CD8-positive, alpha-beta memory T cell (primary cell): ENCODE results near the gene ZNRF3. TPM values are rescaled to one million over a fixed set of nuclear protein-coding genes. Genes with fewer than 3 reads are reported as not detected.
A peak's percentile ranks its signal among the peaks of the same experiment; 100 is the strongest.

Source experiments
- CTCF ChIA-PET: fragments of 350-600 bp; sonication (Branson Sonifier 250); formaldehyde crosslinking; loops from one replicate; lab custom pipeline; 2021; ENCODE audit warnings: antibody characterized with exemption; lab: Charles Lee
- POLR2A ChIA-PET: fragments of 350-600 bp; sonication (Branson Sonifier 250); formaldehyde crosslinking; loops from one replicate; lab custom pipeline; 2021; ENCODE audit warnings: antibody characterized with exemption; lab: Charles Lee
- DNase-seq, 5 donors: peaks; one replicate each; pipeline versions ENCODE4 v3.0.0 to v3.0.0-alpha.2; 2020 to 2022; ENCODE audit warnings: mixed read lengths in 1 of 5
- H3K27ac ChIP-seq: one replicate; pipeline ENCODE4 v1.7.0; 2013; ENCODE audit warnings: low read depth, mild to moderate bottlenecking, low read length, moderate library complexity
- H3K27me3 ChIP-seq: 2 replicates; pipeline ENCODE4 v1.7.0; 2013; ENCODE audit warnings: low read length, mild to moderate bottlenecking; ENCODE audit not compliant: insufficient read depth, poor library complexity, severe bottlenecking
- H3K36me3 ChIP-seq: 2 replicates; pipeline ENCODE4 v1.7.0; 2013; ENCODE audit warnings: mild to moderate bottlenecking, low read length, moderate library complexity; ENCODE audit not compliant: insufficient read depth
- H3K4me1 ChIP-seq: 2 replicates; pipeline ENCODE4 v1.7.0; 2013; ENCODE audit warnings: mild to moderate bottlenecking, low read length, moderate library complexity; ENCODE audit not compliant: insufficient read depth
- H3K4me3 ChIP-seq: 2 replicates; pipeline ENCODE4 v1.7.0; 2013; ENCODE audit warnings: mild to moderate bottlenecking, low read length
- H3K9me3 ChIP-seq: 2 replicates; pipeline ENCODE4 v1.7.0; 2013; ENCODE audit warnings: mild to moderate bottlenecking, low read length
- H3K27ac Mint-ChIP-seq, 8 donors: one replicate each; pipeline ENCODE4 v1.8.0; 2020 to 2021; ENCODE audit warnings: mixed read lengths in 8 of 8, mild to moderate bottlenecking in 6 of 8, inconsistent platforms in 3 of 8, moderate library complexity in 3 of 8
- H3K27me3 Mint-ChIP-seq, 2 donors: one replicate each; pipeline ENCODE4 v1.8.0; 2020 to 2021; ENCODE audit warnings: mixed read lengths in 2 of 2, mild to moderate bottlenecking in 1 of 2, moderate library complexity in 1 of 2
- H3K36me3 Mint-ChIP-seq, 3 donors: one replicate each; pipeline ENCODE4 v1.8.0; 2020 to 2021; ENCODE audit warnings: mixed read lengths in 3 of 3, inconsistent platforms in 1 of 3, mild to moderate bottlenecking in 1 of 3
- H3K4me1 Mint-ChIP-seq, 3 donors: one replicate each; pipeline ENCODE4 v1.8.0; 2020 to 2021; ENCODE audit warnings: mixed read lengths in 3 of 3, inconsistent platforms in 1 of 3, mild to moderate bottlenecking in 1 of 3
- H3K4me3 Mint-ChIP-seq, 7 donors: one replicate each; pipeline ENCODE4 v1.8.0; 2020 to 2021; ENCODE audit warnings: mixed read lengths in 7 of 7, mild to moderate bottlenecking in 6 of 7, moderate library complexity in 4 of 7, inconsistent platforms in 2 of 7
- H3K9me3 Mint-ChIP-seq, 5 donors: one replicate each; pipeline ENCODE4 v1.8.0; 2020 to 2022; ENCODE audit warnings: mixed read lengths in 5 of 5, mild to moderate bottlenecking in 3 of 5, moderate library complexity in 2 of 5, inconsistent platforms in 1 of 5
- polyA plus RNA-seq: library from polyadenylated mRNA; unstranded; fragments of 300-500 nt; fragmentation: Illumina TruSeq; gene quantifications from one replicate; pipeline ENCODE4 v1.2.3, GENCODE V29; 2021
- total RNA-seq, 2 experiments: library from RNA; stranded (reverse); gene quantifications; one replicate each; pipeline ENCODE4 v1.2.3, GENCODE V29; 2021

Gene ZNRF3
- total and polyA plus RNA-seq, 3 experiments from 2014 or later, result 0.35 to 1.2 (median 1.0) TPM

DNA sequence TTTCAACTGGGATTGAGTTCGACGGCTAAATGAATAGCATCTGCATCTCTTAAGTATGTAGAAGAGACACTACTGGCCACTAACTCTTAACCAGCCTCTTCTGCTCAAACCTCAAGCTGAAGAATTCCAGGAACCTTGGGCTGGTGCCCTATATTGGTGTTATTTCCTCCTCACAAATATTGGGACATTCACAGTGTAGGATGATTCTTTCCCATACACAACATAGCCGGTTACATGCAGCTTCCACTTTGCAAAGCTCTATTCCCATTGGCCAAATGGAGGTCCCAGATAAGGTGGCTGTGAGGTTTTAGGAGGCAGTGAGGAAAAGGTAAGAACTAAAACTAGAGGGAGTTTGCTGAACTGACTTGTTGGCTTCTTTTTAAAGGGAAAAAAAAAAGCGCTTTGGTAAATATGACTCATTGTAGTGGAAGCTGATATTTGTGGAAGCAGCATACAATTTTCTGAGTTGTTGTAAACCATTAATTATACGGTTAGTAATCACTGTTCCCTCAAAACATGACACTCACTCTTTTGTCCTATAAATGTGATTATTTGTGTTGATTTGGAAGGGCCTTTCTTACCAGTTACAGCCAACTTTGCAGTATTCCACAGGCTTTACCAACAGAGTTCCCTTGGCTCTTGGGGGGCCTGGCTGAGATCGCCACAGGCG is 160.7 kb downstream of the ZNRF3 start:
- Mint-ChIP-seq H3K27ac (no peak overlapping the region), H3K36me3 (peaks cover 0 to 3% (median 0%) of the 10 kb centered on the region in 3 donors), H3K9me3 (no peaks in the 10 kb centered on the region), H3K27me3 (peaks cover 0 to 4% of the 10 kb centered on the region in 2 donors), H3K4me1 (no peaks in the 10 kb centered on the region), H3K4me3 (no peak overlapping the region)
- no peak overlapping the region for H3K4me3 ChIP-seq
- H3K27ac ChIP-seq, result no peak overlapping the region
- ChIA-PET CTCF (interaction anchor here (1.3 to 7.1 kb wide), 2 partner anchors 188 to 253 kb away, joined by 3 to 63 read pairs; no protein-coding TSS in a partner anchor), POLR2A (no interaction called here)
- no peaks in the 10 kb centered on the region for H3K9me3 ChIP-seq
- no peaks in the 10 kb centered on the region for H3K36me3 ChIP-seq
- DNase-seq, result no peak
- H3K27me3 ChIP-seq, result peaks cover 5% of the 10 kb centered on the region
- H3K4me1 ChIP-seq, result no peaks in the 10 kb centered on the region

DNA sequence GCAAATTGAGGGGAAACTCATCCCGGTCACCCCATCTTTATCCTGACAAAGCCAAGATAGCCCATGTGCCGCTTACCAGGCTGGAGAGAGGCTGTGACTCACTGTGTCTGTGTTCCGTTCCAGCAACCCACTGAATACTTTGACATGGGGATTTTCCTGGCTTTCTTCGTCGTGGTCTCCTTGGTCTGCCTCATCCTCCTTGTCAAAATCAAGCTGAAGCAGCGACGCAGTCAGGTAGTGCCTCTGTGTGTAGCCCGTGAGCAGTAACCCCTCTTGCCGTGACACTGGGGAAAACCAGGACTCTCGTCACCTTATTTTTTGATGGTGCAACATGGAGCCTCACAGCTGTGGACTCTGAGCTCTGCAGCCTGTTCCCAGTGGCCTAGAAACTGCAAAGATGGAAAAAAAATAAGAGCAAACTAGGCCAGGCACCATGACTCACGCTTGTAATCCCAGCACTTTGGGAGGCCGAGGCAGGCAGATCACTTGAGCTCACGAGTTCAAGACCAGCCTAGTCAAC is 161.3 kb downstream of the ZNRF3 start:
- Histone ChIP-seq H3K4me1 (no peaks in the 10 kb centered on the region), H3K36me3 (no peaks in the 10 kb centered on the region), H3K27me3 (peaks cover 5% of the 10 kb centered on the region), H3K9me3 (no peaks in the 10 kb centered on the region), H3K27ac (no peak overlapping the region), H3K4me3 (no peak overlapping the region)
- ChIA-PET CTCF (interaction anchor here (0.6 kb wide), 1 partner anchor 16 kb away, joined by 3 read pairs; no protein-coding TSS in a partner anchor), POLR2A (no interaction called here)
- H3K4me1 Mint-ChIP-seq, result no peaks in the 10 kb centered on the region
- H3K9me3 Mint-ChIP-seq, result no peaks in the 10 kb centered on the region
- DNase-seq, result no peak
- peaks cover 0 to 4% of the 10 kb centered on the region in 2 donors for H3K27me3 Mint-ChIP-seq
- H3K27ac Mint-ChIP-seq, result no peak overlapping the region
- peaks cover 0 to 3% (median 0%) of the 10 kb centered on the region in 3 donors for H3K36me3 Mint-ChIP-seq
- no peak overlapping the region for H3K4me3 Mint-ChIP-seq

DNA sequence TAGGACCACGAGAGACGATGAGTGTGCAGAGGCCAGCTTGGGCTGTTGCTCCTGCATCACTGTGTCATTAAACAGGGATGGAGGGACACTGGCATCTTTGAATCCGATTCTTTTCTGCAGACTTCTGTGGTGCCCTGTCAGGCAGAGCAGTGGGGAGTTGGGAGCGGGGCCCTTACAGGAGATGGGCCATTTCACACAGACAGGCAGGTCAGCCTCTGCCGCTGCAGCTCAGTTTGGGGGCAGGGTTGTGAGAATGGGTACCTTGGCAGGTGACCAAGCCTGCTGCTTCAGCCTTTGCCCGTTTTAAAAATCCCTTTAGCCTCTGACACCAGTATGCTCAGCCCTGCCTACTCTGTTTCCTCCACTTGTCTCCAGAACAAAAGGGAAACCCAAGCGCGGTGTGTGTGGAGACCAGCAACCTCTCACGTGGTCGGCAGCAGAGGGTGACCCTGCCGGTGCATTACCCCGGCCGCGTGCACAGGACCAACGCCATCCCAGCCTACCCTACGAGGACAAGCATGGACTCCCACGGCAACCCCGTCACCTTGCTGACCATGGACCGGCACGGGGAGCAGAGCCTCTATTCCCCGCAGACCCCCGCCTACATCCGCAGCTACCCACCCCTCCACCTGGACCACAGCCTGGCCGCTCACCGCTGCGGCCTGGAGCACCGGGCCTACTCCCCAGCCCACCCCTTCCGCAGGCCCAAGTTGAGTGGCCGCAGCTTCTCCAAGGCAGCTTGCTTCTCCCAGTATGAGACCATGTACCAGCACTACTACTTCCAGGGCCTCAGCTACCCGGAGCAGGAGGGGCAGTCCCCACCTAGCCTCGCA is 165.7 kb downstream of the ZNRF3 start:
- H3K27me3 Mint-ChIP-seq, result no peaks in the 10 kb centered on the region
- ChIA-PET POLR2A (no interaction called here), CTCF (no interaction called here)
- Histone ChIP-seq H3K4me1 (no peaks in the 10 kb centered on the region), H3K36me3 (no peaks in the 10 kb centered on the region), H3K9me3 (no peaks in the 10 kb centered on the region), H3K27ac (no peak overlapping the region), H3K27me3 (no peaks in the 10 kb centered on the region), H3K4me3 (no peak overlapping the region)
- H3K36me3 Mint-ChIP-seq, result peaks cover 0 to 3% (median 0%) of the 10 kb centered on the region in 3 donors
- no peak for DNase-seq
- no peak overlapping the region for H3K4me3 Mint-ChIP-seq
- H3K4me1 Mint-ChIP-seq, result no peaks in the 10 kb centered on the region
- H3K27ac Mint-ChIP-seq, result no peak overlapping the region
- H3K9me3 Mint-ChIP-seq, result no peaks in the 10 kb centered on the region

DNA sequence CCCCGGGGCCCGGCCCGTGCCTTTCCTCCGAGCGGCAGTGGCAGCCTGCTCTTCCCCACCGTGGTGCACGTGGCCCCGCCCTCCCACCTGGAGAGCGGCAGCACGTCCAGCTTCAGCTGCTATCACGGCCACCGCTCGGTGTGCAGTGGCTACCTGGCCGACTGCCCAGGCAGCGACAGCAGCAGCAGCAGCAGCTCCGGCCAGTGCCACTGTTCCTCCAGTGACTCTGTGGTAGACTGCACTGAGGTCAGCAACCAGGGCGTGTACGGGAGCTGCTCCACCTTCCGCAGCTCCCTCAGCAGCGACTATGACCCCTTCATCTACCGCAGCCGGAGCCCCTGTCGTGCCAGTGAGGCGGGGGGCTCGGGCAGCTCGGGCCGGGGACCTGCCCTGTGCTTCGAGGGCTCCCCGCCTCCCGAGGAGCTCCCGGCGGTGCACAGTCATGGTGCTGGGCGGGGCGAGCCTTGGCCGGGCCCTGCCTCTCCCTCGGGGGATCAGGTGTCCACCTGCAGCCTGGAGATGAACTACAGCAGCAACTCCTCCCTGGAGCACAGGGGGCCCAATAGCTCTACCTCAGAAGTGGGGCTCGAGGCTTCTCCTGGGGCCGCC is 166.4 kb downstream of the ZNRF3 start:
- Mint-ChIP-seq H3K4me1 (no peaks in the 10 kb centered on the region), H3K27me3 (no peaks in the 10 kb centered on the region), H3K4me3 (no peak overlapping the region), H3K9me3 (peaks cover 0 to 1% (median 0%) of the 10 kb centered on the region in 5 donors), H3K36me3 (peaks cover 0 to 3% (median 0%) of the 10 kb centered on the region in 3 donors), H3K27ac (no peak overlapping the region)
- H3K27me3 ChIP-seq, result no peaks in the 10 kb centered on the region
- no peak for DNase-seq
- no peak overlapping the region for H3K4me3 ChIP-seq
- no peaks in the 10 kb centered on the region for H3K36me3 ChIP-seq
- no peaks in the 10 kb centered on the region for H3K9me3 ChIP-seq
- no peak overlapping the region for H3K27ac ChIP-seq
- H3K4me1 ChIP-seq, result no peaks in the 10 kb centered on the region
- CTCF ChIA-PET, result interaction anchor here (1.7 kb wide), 1 partner anchor 9 kb away, joined by 4 read pairs; no protein-coding TSS in a partner anchor
- POLR2A ChIA-PET, result no interaction called here

DNA sequence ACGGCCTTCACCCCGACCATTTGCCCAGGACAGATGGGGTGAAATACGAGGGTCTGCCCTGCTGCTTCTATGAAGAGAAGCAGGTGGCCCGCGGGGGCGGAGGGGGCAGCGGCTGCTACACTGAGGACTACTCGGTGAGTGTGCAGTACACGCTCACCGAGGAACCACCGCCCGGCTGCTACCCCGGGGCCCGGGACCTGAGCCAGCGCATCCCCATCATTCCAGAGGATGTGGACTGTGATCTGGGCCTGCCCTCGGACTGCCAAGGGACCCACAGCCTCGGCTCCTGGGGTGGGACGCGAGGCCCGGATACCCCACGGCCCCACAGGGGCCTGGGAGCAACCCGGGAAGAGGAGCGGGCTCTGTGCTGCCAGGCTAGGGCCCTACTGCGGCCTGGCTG is 167.1 kb downstream of the ZNRF3 start:
- Mint-ChIP-seq H3K9me3 (peaks cover 0 to 2% (median 0%) of the 10 kb centered on the region in 5 donors), H3K4me1 (no peaks in the 10 kb centered on the region), H3K27me3 (no peaks in the 10 kb centered on the region), H3K27ac (no peak overlapping the region), H3K4me3 (no peak overlapping the region), H3K36me3 (peaks cover 0 to 3% (median 0%) of the 10 kb centered on the region in 3 donors)
- POLR2A ChIA-PET, result no interaction called here
- no peaks in the 10 kb centered on the region for H3K9me3 ChIP-seq
- H3K4me3 ChIP-seq, result no peak overlapping the region
- H3K27ac ChIP-seq, result no peak overlapping the region
- CTCF ChIA-PET, result interaction anchor here (1.7 kb wide), 1 partner anchor 10 kb away, joined by 4 read pairs; no protein-coding TSS in a partner anchor
- no peaks in the 10 kb centered on the region for H3K4me1 ChIP-seq
- no peaks in the 10 kb centered on the region for H3K36me3 ChIP-seq
- H3K27me3 ChIP-seq, result no peaks in the 10 kb centered on the region
- no peak for DNase-seq

DNA sequence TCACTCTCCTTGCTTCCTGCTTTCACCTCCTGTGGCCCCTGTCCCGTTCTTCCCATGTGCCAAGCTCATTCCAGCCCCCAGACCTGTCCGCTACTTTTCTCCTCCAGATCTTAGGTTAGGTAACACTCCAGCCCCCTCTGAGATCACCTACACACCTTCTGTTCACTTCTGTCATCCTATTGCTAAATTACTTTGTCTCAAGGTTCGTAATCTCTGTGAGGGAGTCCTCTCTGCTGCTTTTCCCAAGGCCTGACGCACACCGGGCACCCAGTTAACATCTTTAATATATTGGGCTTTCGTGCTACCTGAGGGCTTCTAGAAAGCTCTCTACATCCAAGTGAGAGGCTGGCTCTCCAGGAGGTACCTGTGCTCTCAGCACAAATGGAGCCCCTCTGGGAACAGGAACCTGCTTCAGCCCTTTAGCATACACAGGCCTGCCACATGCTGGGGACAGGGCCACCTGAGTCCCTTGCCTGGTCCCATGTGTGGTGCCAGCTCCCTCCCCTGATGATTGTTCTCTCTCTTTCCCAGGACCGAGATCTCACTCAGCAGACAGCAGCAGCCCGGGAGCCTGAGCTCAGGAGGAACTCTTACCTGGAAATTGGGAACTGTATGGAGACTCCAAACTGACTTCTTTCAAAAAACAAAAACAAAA is 169.8 kb downstream of the ZNRF3 start:
- no peak for DNase-seq
- Histone ChIP-seq H3K27ac (no peak overlapping the region), H3K9me3 (no peaks in the 10 kb centered on the region), H3K36me3 (no peaks in the 10 kb centered on the region), H3K27me3 (no peaks in the 10 kb centered on the region), H3K4me1 (no peaks in the 10 kb centered on the region), H3K4me3 (no peak overlapping the region)
- Mint-ChIP-seq H3K4me1 (no peaks in the 10 kb centered on the region), H3K27ac (peak overlapping the region in 1 of 8 donors; percentile 1), H3K9me3 (peaks cover 0 to 2% (median 0%) of the 10 kb centered on the region in 5 donors), H3K4me3 (no peak overlapping the region), H3K36me3 (peaks cover 0 to 3% (median 0%) of the 10 kb centered on the region in 3 donors), H3K27me3 (no peaks in the 10 kb centered on the region)
- POLR2A ChIA-PET, result no interaction called here
- CTCF ChIA-PET, result interaction anchor here (0.9 to 2.5 kb wide), 2 partner anchors 13 to 224 kb away, joined by 3 to 9 read pairs; no protein-coding TSS in a partner anchor

DNA sequence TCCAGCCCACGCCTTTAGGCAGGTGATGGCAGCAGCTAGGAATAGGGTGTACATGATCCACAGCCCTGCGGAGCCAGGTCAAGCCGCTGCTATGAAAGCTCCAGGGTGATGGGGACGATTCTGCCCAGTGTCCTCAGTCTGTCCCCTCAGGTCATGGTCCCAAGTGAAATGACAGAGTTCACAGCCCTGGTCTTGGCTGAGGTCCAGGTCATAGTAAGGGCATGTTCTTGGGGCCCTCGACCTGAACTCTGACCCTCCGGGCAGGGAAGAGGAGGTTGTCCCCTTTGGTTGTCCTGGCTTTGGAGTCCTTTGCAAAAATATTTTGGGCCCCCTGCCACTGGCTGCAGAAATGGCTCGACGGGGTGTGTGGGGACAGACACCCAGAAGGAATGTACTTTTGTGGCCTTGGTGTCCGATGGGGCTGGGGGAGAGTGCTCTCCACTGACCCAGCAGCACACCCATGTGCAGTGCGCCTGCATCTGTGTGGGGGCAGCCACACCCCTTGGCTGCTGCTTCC is 170.9 kb downstream of the ZNRF3 start:
- Mint-ChIP-seq H3K4me1 (no peaks in the 10 kb centered on the region), H3K4me3 (no peak overlapping the region), H3K27ac (no peak overlapping the region), H3K9me3 (peaks cover 0 to 2% (median 0%) of the 10 kb centered on the region in 5 donors), H3K36me3 (no peaks in the 10 kb centered on the region), H3K27me3 (peaks cover 1 to 9% of the 10 kb centered on the region in 2 donors)
- ChIA-PET POLR2A (no interaction called here), CTCF (interaction anchor here (2.5 kb wide), 1 partner anchor 14 kb away, joined by 9 read pairs; no protein-coding TSS in a partner anchor)
- Histone ChIP-seq H3K36me3 (no peaks in the 10 kb centered on the region), H3K4me1 (no peaks in the 10 kb centered on the region), H3K4me3 (no peak overlapping the region), H3K27ac (no peak overlapping the region), H3K27me3 (no peaks in the 10 kb centered on the region), H3K9me3 (no peaks in the 10 kb centered on the region)
- no peak for DNase-seq
